H1 (cell line): Measurements from ENCODE around the gene GGT6. TPM values are rescaled to one million over a fixed set of nuclear protein-coding genes. Genes with fewer than 3 reads are reported as not detected.

Experiments used
- CTCF ChIA-PET: fragments of 300-600 bp; sonication (Branson Sonifier 250); formaldehyde crosslinking; loops from one replicate; lab custom pipeline; 2021; ENCODE audit not compliant: partially characterized antibody; lab: Charles Lee
- POLR2A ChIA-PET: fragments of 300-600 bp; sonication (Branson Sonifier 250); formaldehyde crosslinking; loops from one replicate; lab custom pipeline; 2021; ENCODE audit warnings: inconsistent platforms; ENCODE audit not compliant: partially characterized antibody; lab: Charles Lee
- DNase-seq, 2 experiments: peaks; one replicate each; pipeline versions ENCODE4 v3.0.0 to v3.0.0-alpha.2; 2010 to 2022; ENCODE audit warnings: low spot score in 2 of 2, low read depth in 1 of 2, mixed read lengths in 1 of 2
- FAIRE-seq: peaks from 2 replicates; lab custom pipeline; 2011; peaks lifted over from hg19 to GRCh38; lab: Jason Lieb, UNC
- H2AFZ ChIP-seq: 2 replicates; pipeline ENCODE4 v1.8.1; 2012; ENCODE audit warnings: low read length, inconsistent platforms
- H2AK5ac ChIP-seq: 2 replicates; pipeline ENCODE4 v1.6.1; 2013; ENCODE audit warnings: low read depth, low read length
- H2BK120ac ChIP-seq: replicated peaks from 2 replicates; pipeline ENCODE3; 2013; ENCODE audit warnings: low read depth, low read length, inconsistent platforms
- H2BK12ac ChIP-seq: 2 replicates; pipeline ENCODE4 v1.6.1; 2013; ENCODE audit warnings: low read depth, low read length
- H2BK15ac ChIP-seq: 2 replicates; pipeline ENCODE4 v1.6.1; 2013; ENCODE audit warnings: low read length
- H2BK20ac ChIP-seq: 2 replicates; pipeline ENCODE4 v1.6.1; 2013; ENCODE audit warnings: low read length
- H2BK5ac ChIP-seq: 2 replicates; pipeline ENCODE4 v1.6.1; 2013; ENCODE audit warnings: low read depth, low read length
- H3K14ac ChIP-seq: 2 replicates; pipeline ENCODE4 v1.6.1; 2013; ENCODE audit warnings: inconsistent platforms; ENCODE audit not compliant: insufficient read length
- H3K18ac ChIP-seq: 2 replicates; pipeline ENCODE4 v1.6.1; 2013; ENCODE audit warnings: low read length; ENCODE audit errors: extremely low read depth
- H3K23ac ChIP-seq: 2 replicates; pipeline ENCODE4 v1.6.1; 2013; ENCODE audit warnings: inconsistent platforms; ENCODE audit not compliant: insufficient read length
- H3K23me2 ChIP-seq: 2 replicates; pipeline ENCODE4 v1.6.1; 2013; ENCODE audit warnings: low read depth, low read length
- H3K27ac ChIP-seq: 2 replicates; pipeline ENCODE4 v1.6.1; 2011; ENCODE audit warnings: low read depth, low read length, inconsistent platforms
- H3K27me3 ChIP-seq, 4 experiments: replicated peaks in 1 of 4; 1 replicate in 1 of 4; 2 replicates in 3 of 4; pipeline versions ENCODE4 v1.6.1 to v1.8.1; 2011 to 2013; ENCODE audit warnings: low read length in 3 of 4, mild to moderate bottlenecking in 3 of 4, inconsistent platforms in 2 of 4, mixed read lengths in 2 of 4, moderate library complexity in 1 of 4; ENCODE audit not compliant: control insufficient read depth in 3 of 4, insufficient read depth in 3 of 4; ENCODE audit errors: extremely low read depth in 1 of 4
- H3K36me3 ChIP-seq, 4 experiments: 2 replicates each; pipeline versions ENCODE4 v1.6.1 to v1.8.1; 2011 to 2013; ENCODE audit warnings: mild to moderate bottlenecking in 4 of 4, low read length in 3 of 4, moderate library complexity in 2 of 4, control low read depth in 1 of 4, inconsistent platforms in 1 of 4; ENCODE audit not compliant: insufficient read depth in 4 of 4, control insufficient read depth in 2 of 4
- H3K4ac ChIP-seq: replicated peaks from 2 replicates; pipeline ENCODE3; 2013; ENCODE audit warnings: low read length, low read depth, mixed read lengths, inconsistent platforms; ENCODE audit not compliant: insufficient read length
- H3K4me1 ChIP-seq, 4 experiments: replicated peaks in 1 of 4; 1 replicate in 1 of 4; 2 replicates in 3 of 4; pipeline versions ENCODE4 v1.6.1 to v1.8.1; 2011 to 2013; ENCODE audit warnings: low read length in 3 of 4, inconsistent platforms in 2 of 4, mixed read lengths in 1 of 4; ENCODE audit not compliant: insufficient read depth in 4 of 4, control insufficient read depth in 3 of 4
- H3K4me2 ChIP-seq, 2 experiments: 2 replicates each; pipeline versions ENCODE4 v1.6.1 to v1.8.1; 2011 to 2013; ENCODE audit warnings: low read depth in 2 of 2, low read length in 2 of 2, control low read depth in 1 of 2, inconsistent platforms in 1 of 2, mild to moderate bottlenecking in 1 of 2; ENCODE audit not compliant: insufficient read depth in 1 of 2
- H3K4me3 ChIP-seq, 4 experiments: fragments of 200-600, 300-600 bp in 1 of 4; sonication (generic), shearing (Covaris generic), sonication (Bioruptor Twin) in 1 of 4; 2 replicates each; pipeline versions ENCODE4 v1.5.1 to v1.8.1; 2011 to 2016; ENCODE audit warnings: low read length in 4 of 4, low read depth in 3 of 4, control low read depth in 2 of 4, inconsistent platforms in 2 of 4, mild to moderate bottlenecking in 2 of 4, mixed read lengths in 1 of 4, moderate library complexity in 1 of 4; ENCODE audit not compliant: insufficient read depth in 2 of 4; ENCODE audit errors: extremely low read depth in 1 of 4
- H3K56ac ChIP-seq: replicated peaks from 2 replicates; pipeline ENCODE3; 2013; ENCODE audit warnings: low read depth, mild to moderate bottlenecking, mixed read lengths, low read length, inconsistent platforms; ENCODE audit not compliant: insufficient read length
- H3K79me1 ChIP-seq: 2 replicates; pipeline ENCODE4 v1.6.1; 2013; ENCODE audit warnings: low read depth, low read length, control low read depth
- H3K79me2 ChIP-seq, 2 experiments: 2 replicates each; pipeline versions ENCODE4 v1.6.1 to v1.8.1; 2012 to 2013; ENCODE audit warnings: low read length in 2 of 2, mild to moderate bottlenecking in 2 of 2, inconsistent platforms in 1 of 2; ENCODE audit not compliant: insufficient read depth in 2 of 2, control insufficient read depth in 1 of 2
- H3K9ac ChIP-seq, 4 experiments: replicated peaks in 1 of 4; 1 replicate in 1 of 4; 2 replicates in 3 of 4; pipeline versions ENCODE4 v1.6.1 to v1.8.1; 2011 to 2013; ENCODE audit warnings: low read depth in 3 of 4, low read length in 3 of 4, control low read depth in 2 of 4, mild to moderate bottlenecking in 2 of 4, moderate library complexity in 2 of 4, inconsistent platforms in 1 of 4; ENCODE audit errors: extremely low read depth in 1 of 4
- H3K9me3 ChIP-seq, 2 experiments: 2 replicates each; pipeline versions ENCODE4 v1.6.1 to v1.8.1; 2012 to 2013; ENCODE audit warnings: mild to moderate bottlenecking in 2 of 2, moderate library complexity in 2 of 2, control low read depth in 1 of 2, inconsistent platforms in 1 of 2, low read depth in 1 of 2, low read length in 1 of 2, mixed read lengths in 1 of 2; ENCODE audit not compliant: insufficient read depth in 2 of 2
- H4K20me1 ChIP-seq, 2 experiments: replicated peaks in 1 of 2; 2 replicates each; pipeline versions ENCODE3 to v1.8.1; 2011 to 2013; ENCODE audit warnings: inconsistent platforms in 2 of 2, low read length in 2 of 2, mild to moderate bottlenecking in 1 of 2; ENCODE audit not compliant: insufficient read depth in 2 of 2, control insufficient read depth in 1 of 2
- H4K5ac ChIP-seq: 2 replicates; pipeline ENCODE4 v1.6.1; 2013; ENCODE audit warnings: low read length, low read depth, mixed read lengths, inconsistent platforms; ENCODE audit not compliant: insufficient read length
- H4K8ac ChIP-seq: 2 replicates; pipeline ENCODE4 v1.8.0; 2013; ENCODE audit warnings: mild to moderate bottlenecking, moderate library complexity, low read length, inconsistent platforms; ENCODE audit not compliant: insufficient read depth; ENCODE audit errors: extremely low read depth
- H4K91ac ChIP-seq: replicated peaks from 2 replicates; pipeline ENCODE3; 2013; ENCODE audit warnings: low read length, mixed read lengths, inconsistent platforms; ENCODE audit not compliant: insufficient read length
- POLR2AphosphoS5 ChIP-seq: IDR thresholded peaks from 2 replicates; pipeline ENCODE4 v1.6.1; 2011; ENCODE audit warnings: low read depth, low read length
- RXRA ChIP-seq: IDR thresholded peaks from 2 replicates; pipeline ENCODE4 v1.6.1; 2011; ENCODE audit warnings: low read depth, mild to moderate bottlenecking, low read length, moderate library complexity; ENCODE audit not compliant: insufficient read depth
- SAP30 ChIP-seq: fragments of 300-600 bp; sonication (generic); IDR thresholded peaks from 2 replicates; pipeline ENCODE4 v1.7.1; 2012; ENCODE audit warnings: low read length, moderate library complexity, mild to moderate bottlenecking, inconsistent platforms; ENCODE audit not compliant: insufficient read depth, insufficient replicate concordance
- WGBS, 2 experiments: shearing (Covaris generic) in 1 of 2; methylation state at CpG; one replicate each; pipeline versions ENCODE4 v1.1.6 to v1.1.7; 2013 to 2015; ENCODE audit warnings: low lambda C conversion rate in 2 of 2, mixed read lengths in 2 of 2, inconsistent platforms in 1 of 2, low coverage in 1 of 2, missing lambda C conversion rate in 1 of 2; ENCODE audit not compliant: insufficient replicate concordance in 2 of 2, insufficient coverage in 1 of 2, insufficient read length in 1 of 2; ENCODE audit errors: extremely low coverage in 1 of 2, missing lambda C conversion rate in 1 of 2; 5-methylcytosine and 5-hydroxymethylcytosine counted together
- polyA plus RNA-seq, 7 experiments: library from polyadenylated mRNA; depleted of rRNA in 3 of 7; stranded (reverse) in 5 of 7; unstranded in 2 of 7; fragments of >200 nt in 5 of 7; fragments of 200-250 nt in 2 of 7; gene quantifications; 1 replicate in 5 of 7; 2 replicates in 1 of 7; 4 replicates in 1 of 7; pipeline versions ENCODE4 v1.2.1 to v1.2.3, GENCODE V29; 2011 to 2013; ENCODE audit warnings: missing spikeins in 2 of 7, mixed read lengths in 2 of 7
- total RNA-seq: library from RNA; stranded (reverse); fragmentation: NEBNext Ultra II Directional; extraction: Animal tissue kit (Norgen Biotek cat#: 25700); gene quantifications from 2 replicates; pipeline ENCODE4 v1.2.1, GENCODE V29; 2021

Gene GGT6
- total and polyA plus RNA-seq, 2 of the 8 experiments (the other 6 are each of a cell fraction or from before 2014, with no cell fraction given) = 0.18 TPM; not detected in 1

GRCh38 chr17:4530799-4531730 lies 29.3 kb downstream of the GGT6 start:
- POLR2A ChIA-PET = interaction anchor here (32.8 to 37.1 kb wide), 2 partner anchors 2 to 16 kb away, joined by 546 read pairs; partner anchors contain the start of genes GGT6 and MYBBP1A

More at GRCh38 chr17:4530799-4531730, 29.3 kb downstream of the GGT6 start:
- no peak overlapping the region for H3K4me3 ChIP-seq
- TF ChIP-seq RXRA (no peak), POLR2AphosphoS5 (no peak), SAP30 (no peak)
- H3K4me2 ChIP-seq = no peak overlapping the region
- CTCF ChIA-PET = no interaction called here
- H3K27ac ChIP-seq = no peak overlapping the region
- H2BK15ac ChIP-seq = no peak overlapping the region
- H4K20me1 ChIP-seq = peaks cover 0 to 5% of the 10 kb centered on the region in 2 experiments
- no peak overlapping the region for H3K56ac ChIP-seq
- FAIRE-seq (no peak), DNase-seq (no peak)
- H3K79me1 ChIP-seq = no peaks in the 10 kb centered on the region
- no peak overlapping the region for H4K5ac ChIP-seq
- no peaks in the 10 kb centered on the region; the same call in 1 of the 2 replicates for H3K23me2 ChIP-seq
- peaks cover 0 to 45% (median 28%) of the 10 kb centered on the region in 4 experiments; a peak in 5 of 7 replicates for H3K27me3 ChIP-seq
- H3K9me3 ChIP-seq = no peaks in the 10 kb centered on the region
- no peak overlapping the region for H2BK20ac ChIP-seq
- H3K36me3 ChIP-seq = no peaks in the 10 kb centered on the region
- no peak overlapping the region; the same call in 1 of the 2 replicates for H2BK5ac ChIP-seq
- H3K4ac ChIP-seq = no peak overlapping the region
- H3K79me2 ChIP-seq = no peaks in the 10 kb centered on the region
- no peak overlapping the region for H2AFZ ChIP-seq
- no peak overlapping the region for H2BK120ac ChIP-seq
- 84% methylated on average over 29 of the region's 30 CpGs; no CpG with 5 or more reads in 1 of the 2 experiments for WGBS, 2 experiments
- no peak overlapping the region for H2BK12ac ChIP-seq
- H3K18ac ChIP-seq = no peak overlapping the region
- H2AK5ac ChIP-seq = no peak overlapping the region
- no peak overlapping the region for H3K23ac ChIP-seq
- peaks cover 0 to 17% (median 9%) of the 10 kb centered on the region in 4 experiments; a peak in 6 of 7 replicates for H3K4me1 ChIP-seq
- no peak overlapping the region; the same call in 1 of the 2 replicates for H4K8ac ChIP-seq
- H3K14ac ChIP-seq = no peak overlapping the region
- H3K9ac ChIP-seq = no peak overlapping the region
- H4K91ac ChIP-seq = no peak overlapping the region
